GM13976 (cell line): ENCODE data around the gene ATP6V1F.
"Not testable (repeated sequence)": the region's sequence is repeated elsewhere in the genome, so short reads cannot be mapped to it uniquely, and the experiment has no call there.

ENCODE experiments used
- DNase-seq: peaks from one replicate; pipeline ENCODE4 v3.0.0; 2012; ENCODE audit warnings: low spot score
- in situ Hi-C: fragments of 300-500 bp; cut with MboI; formaldehyde crosslinking; loops from one replicate; pipeline ENCODE4 v1.12.0; 2022; ENCODE audit warnings: low sequenced_read_pairs, mixed read lengths, inconsistent platforms; ENCODE audit not compliant: unreplicated experiment
- TF ChIP-seq, protein P1 (sequence below): IDR thresholded peaks from 2 replicates; pipeline ENCODE4 v1.5.1; 2012; ENCODE audit warnings: borderline replicate concordance, mild to moderate bottlenecking; ENCODE audit not compliant: insufficient read depth; ENCODE audit errors: extremely low read depth, missing control alignments, control extremely low read depth

The ATP6V1F gene

DNA sequence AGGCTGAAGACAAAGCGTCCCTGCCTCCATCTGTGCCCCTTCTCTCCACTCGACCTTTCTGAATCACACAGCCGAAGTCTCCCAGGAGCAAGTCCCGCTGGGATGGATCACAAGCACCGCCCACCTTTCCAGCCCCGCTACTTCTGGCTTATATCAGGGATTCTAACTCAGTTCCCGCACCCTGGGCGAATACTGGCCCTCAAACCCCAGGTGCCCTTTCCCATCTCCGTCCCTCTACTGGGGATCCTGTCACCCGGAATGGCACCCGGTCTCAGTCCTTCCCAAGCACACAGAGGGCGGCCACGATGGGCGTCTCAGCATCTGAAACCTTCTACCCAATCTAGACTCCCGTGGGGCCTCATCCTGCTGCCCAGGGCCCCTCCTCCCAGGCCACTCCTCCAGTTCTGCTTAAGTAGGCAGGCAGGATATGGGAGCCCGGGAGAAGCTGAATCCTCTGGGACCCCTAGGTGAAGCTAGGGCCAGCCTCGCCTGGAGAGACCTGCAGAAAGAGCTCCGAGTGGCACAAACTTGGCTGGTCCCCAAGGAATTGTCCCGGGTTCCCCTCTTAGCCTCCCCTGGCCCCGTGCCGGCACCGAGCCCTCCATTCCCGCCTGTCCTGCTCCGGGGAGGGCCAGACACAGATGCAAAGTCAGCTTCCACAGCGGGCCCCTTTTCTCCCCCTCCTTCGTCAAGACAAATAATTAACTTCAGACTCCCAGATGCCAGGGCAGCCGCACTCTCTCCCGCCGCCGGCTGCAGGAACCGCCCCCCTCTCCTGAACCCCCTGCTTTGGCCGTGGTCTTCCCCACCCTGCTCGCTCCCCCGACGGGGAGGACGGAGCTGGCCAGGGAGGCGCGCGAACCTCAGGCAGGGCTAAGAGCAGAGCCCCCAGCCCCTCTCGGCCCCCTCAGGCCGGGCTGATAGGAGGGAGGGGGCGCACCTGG is 47.2 kb downstream of the ATP6V1F start:
- in situ Hi-C loops: loop anchor here (10.0 to 25.0 kb wide), 2 partner anchors 177 to 305 kb away; no protein-coding TSS in a partner anchor
- no peak for DNase-seq
- TF ChIP-seq, protein P1, sequence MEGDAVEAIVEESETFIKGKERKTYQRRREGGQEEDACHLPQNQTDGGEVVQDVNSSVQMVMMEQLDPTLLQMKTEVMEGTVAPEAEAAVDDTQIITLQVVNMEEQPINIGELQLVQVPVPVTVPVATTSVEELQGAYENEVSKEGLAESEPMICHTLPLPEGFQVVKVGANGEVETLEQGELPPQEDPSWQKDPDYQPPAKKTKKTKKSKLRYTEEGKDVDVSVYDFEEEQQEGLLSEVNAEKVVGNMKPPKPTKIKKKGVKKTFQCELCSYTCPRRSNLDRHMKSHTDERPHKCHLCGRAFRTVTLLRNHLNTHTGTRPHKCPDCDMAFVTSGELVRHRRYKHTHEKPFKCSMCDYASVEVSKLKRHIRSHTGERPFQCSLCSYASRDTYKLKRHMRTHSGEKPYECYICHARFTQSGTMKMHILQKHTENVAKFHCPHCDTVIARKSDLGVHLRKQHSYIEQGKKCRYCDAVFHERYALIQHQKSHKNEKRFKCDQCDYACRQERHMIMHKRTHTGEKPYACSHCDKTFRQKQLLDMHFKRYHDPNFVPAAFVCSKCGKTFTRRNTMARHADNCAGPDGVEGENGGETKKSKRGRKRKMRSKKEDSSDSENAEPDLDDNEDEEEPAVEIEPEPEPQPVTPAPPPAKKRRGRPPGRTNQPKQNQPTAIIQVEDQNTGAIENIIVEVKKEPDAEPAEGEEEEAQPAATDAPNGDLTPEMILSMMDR: no peak

DNA sequence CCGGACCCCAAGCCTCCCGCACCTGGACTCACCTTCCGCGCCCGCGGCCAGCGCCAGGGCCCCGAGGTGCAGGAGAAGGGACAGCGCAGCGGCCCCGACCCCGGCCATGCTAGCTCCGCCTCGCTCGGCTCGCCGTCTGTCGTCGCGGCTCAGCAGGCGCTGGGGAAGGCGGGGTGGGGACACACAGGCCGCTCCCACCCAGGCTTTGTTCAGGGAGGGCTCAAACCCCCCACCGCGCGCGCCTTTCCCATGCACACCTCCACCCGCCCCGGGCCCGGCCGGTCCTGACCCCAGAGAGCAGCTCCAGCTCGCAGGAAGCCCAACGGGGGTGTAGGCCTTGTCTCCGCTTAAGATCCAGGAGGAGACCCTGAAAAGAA is 47.9 kb downstream of the ATP6V1F start, which contains the start of gene KCP:
Gene KCP (minus strand): TSS at position 141 of the 377 bp plus-strand sequence. CDS start 33 bp downstream, at position 108.
- in situ Hi-C loops: loop anchor here (25.0 kb wide), 1 partner anchor 177 kb away; no protein-coding TSS in a partner anchor
- TF ChIP-seq, protein P1: no peak
- DNase-seq: peak; percentile 18

DNA sequence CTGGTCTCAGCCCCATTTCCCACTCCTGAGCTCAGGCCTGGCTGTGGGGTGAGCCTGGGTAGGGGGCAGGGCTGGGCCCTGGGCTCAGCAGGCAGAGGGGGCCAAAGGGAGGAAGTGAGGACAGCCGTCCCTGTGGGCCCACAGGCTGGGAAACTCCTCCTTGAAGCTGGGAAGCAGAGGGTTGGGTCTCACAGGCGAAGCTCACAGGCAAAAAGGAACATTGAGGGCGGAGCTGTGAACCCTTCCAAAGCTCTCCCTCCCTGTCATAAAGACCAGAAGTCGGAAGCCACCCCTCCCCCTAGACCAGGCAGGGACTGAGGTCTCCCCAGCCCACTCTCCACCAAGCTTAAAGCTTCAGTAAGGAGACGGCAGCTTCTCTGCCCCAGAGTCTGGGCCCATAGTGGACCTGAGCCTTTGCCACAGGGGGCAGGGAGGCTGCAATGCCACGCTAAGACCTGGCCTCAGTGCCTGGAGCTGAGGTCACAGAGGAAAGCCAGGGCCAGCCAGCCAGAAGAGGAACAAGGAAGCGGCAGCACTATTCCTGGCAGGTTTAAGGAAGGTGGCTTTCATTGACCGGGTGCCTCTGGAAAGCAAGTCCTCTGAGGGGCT is 48.9 kb downstream of the ATP6V1F start:
- no peak for DNase-seq
- TF ChIP-seq, protein P1: no peak
- in situ Hi-C loops: loop anchor here (25.0 kb wide), 1 partner anchor 176 kb away; no protein-coding TSS in a partner anchor

DNA sequence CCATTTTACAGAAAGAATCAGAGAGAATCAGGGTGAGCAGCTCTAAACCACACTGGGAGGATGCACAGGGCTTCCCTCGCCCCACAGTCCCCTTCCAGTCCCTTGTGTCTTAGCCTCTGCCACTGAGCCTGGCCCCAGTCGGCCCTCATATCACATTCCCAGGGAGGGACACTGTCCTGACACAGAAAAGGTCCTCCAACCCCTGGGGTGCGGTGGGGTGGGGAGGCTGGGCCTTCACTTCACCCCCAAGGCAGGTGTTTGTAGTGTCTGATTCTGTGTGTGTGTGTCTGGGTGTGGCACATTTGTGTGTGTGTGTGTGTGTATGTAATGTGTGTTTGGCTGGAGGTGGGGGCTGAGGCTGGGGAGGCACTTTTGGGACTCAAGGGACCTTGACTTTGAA is 49.6 kb downstream of the ATP6V1F start:
- TF ChIP-seq, protein P1: no peak
- in situ Hi-C loops: loop anchor here (25.0 kb wide), 1 partner anchor 175 kb away; no protein-coding TSS in a partner anchor
- no peak for DNase-seq

DNA sequence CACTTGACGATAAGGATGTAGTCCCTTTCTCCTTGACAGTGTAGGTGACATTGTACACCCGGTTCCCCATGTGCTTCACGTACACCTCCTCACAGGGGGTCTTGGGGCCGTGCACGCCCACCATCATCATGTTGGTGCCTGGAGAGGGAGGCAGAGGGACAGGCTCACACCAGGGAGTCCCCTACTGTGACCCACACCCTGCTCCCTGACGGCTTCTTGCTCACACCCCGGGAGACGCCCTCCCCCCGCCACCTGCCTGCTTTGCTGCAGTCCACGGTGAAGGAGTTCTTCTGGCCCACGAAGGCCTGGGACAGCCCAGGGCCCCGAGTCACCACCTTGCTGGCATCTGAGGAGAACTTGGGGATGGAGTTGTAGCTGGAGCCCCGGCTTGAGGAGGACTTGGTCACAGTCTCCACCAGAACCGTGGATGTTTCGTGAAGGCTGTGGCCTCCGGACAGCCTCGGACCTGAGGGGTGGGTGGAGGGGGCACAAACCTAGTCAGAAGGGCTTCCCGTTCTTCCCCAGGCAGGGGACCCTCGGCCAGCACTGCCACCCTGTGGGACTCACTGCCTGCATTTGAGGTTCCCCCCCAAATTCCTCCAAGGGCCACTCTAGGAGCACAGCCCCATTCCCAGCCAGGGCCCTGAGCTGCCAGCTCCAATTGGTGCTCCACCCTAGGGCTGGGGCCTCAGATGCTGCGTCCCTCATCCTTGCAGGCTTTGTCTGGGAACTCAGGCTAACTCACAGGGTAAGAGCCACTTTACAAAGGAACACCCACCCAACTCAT is 50.2 kb downstream of the ATP6V1F start:
- not testable (repeated sequence) for DNase-seq
- in situ Hi-C loops: loop anchor here (25.0 kb wide), 1 partner anchor 174 kb away; no protein-coding TSS in a partner anchor

DNA sequence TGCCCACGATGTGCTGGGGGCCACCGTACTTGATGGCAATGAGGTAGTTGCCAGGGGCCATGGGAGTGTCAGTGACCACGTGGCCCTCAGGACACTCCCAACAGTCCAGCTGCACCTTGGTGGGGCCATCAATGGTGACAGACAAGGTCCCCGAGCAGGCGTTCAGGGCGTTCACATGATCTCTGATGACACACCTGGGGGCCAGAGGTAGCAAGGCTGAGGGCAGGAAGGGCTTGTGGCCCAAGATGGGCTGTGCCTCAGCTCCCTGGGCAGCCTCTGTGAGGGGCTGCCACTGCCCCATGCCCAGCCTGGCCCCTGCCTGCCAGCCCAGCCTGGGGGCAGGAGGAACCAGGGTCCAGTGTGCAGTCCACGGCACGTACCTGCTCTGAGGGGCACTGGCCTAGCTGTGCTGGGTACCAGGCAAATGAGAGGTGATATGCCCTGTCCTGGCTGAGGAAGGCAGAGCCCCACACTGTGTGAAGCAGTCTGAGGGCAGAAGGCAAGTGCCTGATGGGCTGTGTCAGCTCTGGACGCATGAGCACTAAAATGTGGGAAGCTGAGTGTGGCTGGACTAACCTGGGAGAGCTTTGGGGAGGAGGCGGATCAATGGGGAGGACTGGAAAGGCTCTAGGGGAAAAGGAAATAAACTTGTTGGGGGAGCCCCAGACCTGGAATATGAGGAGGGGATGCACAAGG is 51.4 kb downstream of the ATP6V1F start:
- DNase-seq: no peak
- TF ChIP-seq, protein P1: no peak
- in situ Hi-C loops: loop anchor here (25.0 kb wide), 1 partner anchor 173 kb away; no protein-coding TSS in a partner anchor
